HEK293T (cell line): Measurements from ENCODE around the gene ZNRD2.

ENCODE experiments used
- ARNT ChIP-seq: fragments of 450-650 bp; IDR thresholded peaks from 2 replicates; pipeline ENCODE4 v1.6.1; 2017; ENCODE audit warnings: mild to moderate bottlenecking
- BHLHE40 ChIP-seq: fragments of 450-650 bp; IDR thresholded peaks from 2 replicates; pipeline ENCODE4 v1.6.1; 2016; ENCODE audit warnings: mild to moderate bottlenecking, moderate library complexity, borderline replicate concordance
- ELF4 ChIP-seq: fragments of 450-650 bp; IDR thresholded peaks from 2 replicates; pipeline ENCODE4 v1.6.1; 2017; ENCODE audit warnings: antibody characterized with exemption
- FOXA1 ChIP-seq: fragments of 450-650 bp; IDR thresholded peaks from 2 replicates; pipeline ENCODE4 v1.6.1; 2016; ENCODE audit warnings: mild to moderate bottlenecking
- L3MBTL2 ChIP-seq: fragments of 450-650 bp; conservative IDR thresholded peaks from 2 replicates; pipeline ENCODE4 v1.6.1; 2016; ENCODE audit warnings: mild to moderate bottlenecking
- LEF1 ChIP-seq: fragments of 450-650 bp; IDR thresholded peaks from 2 replicates; pipeline ENCODE4 v1.6.1; 2017; ENCODE audit warnings: mild to moderate bottlenecking, borderline replicate concordance
- NFRKB ChIP-seq: fragments of 450-650 bp; IDR thresholded peaks from 2 replicates; pipeline ENCODE4 v1.6.1; 2016; ENCODE audit warnings: mild to moderate bottlenecking, moderate library complexity
- PKNOX1 ChIP-seq: fragments of 450-650 bp; IDR thresholded peaks from 2 replicates; pipeline ENCODE4 v1.6.1; 2016
- SP1 ChIP-seq: fragments of 450-650 bp; IDR thresholded peaks from 2 replicates; pipeline ENCODE4 v1.6.1; 2017
- SUZ12 ChIP-seq: fragments of 450-650 bp; IDR thresholded peaks from 2 replicates; pipeline ENCODE4 v1.6.1; 2016; ENCODE audit warnings: mild to moderate bottlenecking
- TARDBP ChIP-seq: fragments of 450-650 bp; IDR thresholded peaks from 2 replicates; pipeline ENCODE4 v1.6.1; 2016
- ZNF384 ChIP-seq: fragments of 450-650 bp; IDR thresholded peaks from 2 replicates; pipeline ENCODE4 v1.6.1; 2016

DNA sequence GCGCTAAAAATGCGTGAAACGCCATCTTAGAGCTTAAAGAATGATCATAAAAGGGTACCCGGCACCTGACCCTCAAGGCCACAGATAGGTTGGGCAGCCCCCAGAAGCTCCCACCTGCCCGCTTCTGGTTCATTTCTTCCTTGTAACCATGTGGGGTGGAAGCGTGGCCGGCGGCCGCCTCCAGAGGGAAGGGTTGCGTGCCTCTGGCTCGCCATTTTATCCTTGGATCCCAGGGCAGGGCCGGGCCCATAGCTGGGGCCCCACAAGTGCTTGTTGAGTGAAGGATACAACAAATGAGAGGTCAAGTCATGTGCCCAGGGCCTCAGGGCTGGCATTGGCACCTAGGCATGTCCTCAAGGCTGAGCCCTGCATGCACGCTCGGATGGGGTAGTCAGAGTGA, 51.2 kb downstream of the ZNRD2 start:
- no peak for TF ChIP-seq SP1
- TF ChIP-seq ELF4 = no peak
- no peak for TF ChIP-seq BHLHE40
- no peak for TF ChIP-seq LEF1
- no peak for TF ChIP-seq L3MBTL2
- TF ChIP-seq ARNT = no peak
- no peak for TF ChIP-seq PKNOX1
- TF ChIP-seq ZNF384 = no peak
- no peak for TF ChIP-seq TARDBP
- no peak for TF ChIP-seq FOXA1
- TF ChIP-seq NFRKB = no peak
- no peak for TF ChIP-seq SUZ12
